ENCODE measurements around the gene CDH23. TPM values are rescaled to one million over a fixed set of nuclear protein-coding genes. Genes with fewer than 3 reads are reported as not detected.
A peak's percentile ranks its signal among the peaks of the same experiment; 100 is the strongest.

CDH23 gene
- total and polyA plus RNA-seq, 9 of the 15 experiments (the other 6 are each of a cell fraction or from before 2014, with no cell fraction given) = 0.18 to 1.2 (median 0.47) TPM

- TF ChIP-seq MLX (CRISPR knock-in tag; conservative IDR thresholded peaks at IDR 0.05) (no peak), ILK (tag; IDR thresholded peaks at IDR 0.05; ENCODE audit: borderline replicate concordance, low read depth) (no peak), HEY1 (CRISPR knock-in tag; IDR thresholded peaks at IDR 0.05; ENCODE audit: borderline replicate concordance) (no peak; the same call in 1 of the 2 replicates), ZNF143 (CRISPR knock-in tag; IDR thresholded peaks at IDR 0.05) (peak; percentile 76), TBL1XR1 (IDR thresholded peaks at IDR 0.05; ENCODE audit: low read length in 2 of 2) (peak; percentile 59 to 88; a peak in 2 of 4 replicates), ZNF655 (CRISPR knock-in tag; IDR thresholded peaks at IDR 0.05) (no peak), ZNF395 (CRISPR knock-in tag; IDR thresholded peaks at IDR 0.05) (peak; percentile 82), ZNF140 (CRISPR knock-in tag; IDR thresholded peaks at IDR 0.05) (no peak), NFRKB (IDR thresholded peaks at IDR 0.05; ENCODE audit: low read depth) (peak; percentile 78), LEF1 (IDR thresholded peaks at IDR 0.05) (peak; percentile 83), ZBTB49 (CRISPR knock-in tag; IDR thresholded peaks at IDR 0.05; ENCODE audit: borderline replicate concordance) (no peak), PHF20 (IDR thresholded peaks at IDR 0.05; ENCODE audit: partially characterized antibody) (no peak), ARID3B (CRISPR knock-in tag; IDR thresholded peaks at IDR 0.05; ENCODE audit: borderline replicate concordance) (no peak), TFAM (CRISPR knock-in tag; conservative IDR thresholded peaks at IDR 0.05) (no peak)
Observed at GRCh38 chr10:71860243-71861029, 463.7 kb downstream of the CDH23 start (continued).
